GM19468 (cell line): ENCODE results near the gene SEZ6.
"Not testable (repeated sequence)": the region's sequence is repeated elsewhere in the genome, so short reads cannot be mapped to it uniquely, and the experiment has no call there.

ENCODE experiments used
- ATAC-seq: cut with Tn5 transposase; IDR thresholded peaks from one replicate; pipeline ENCODE4 v1.9.1; 2021; ENCODE audit warnings: mild to moderate bottlenecking, moderate library complexity, moderate number of reproducible peaks; ENCODE audit not compliant: unreplicated experiment; ENCODE audit errors: extremely low read depth

SEZ6 gene

DNA sequence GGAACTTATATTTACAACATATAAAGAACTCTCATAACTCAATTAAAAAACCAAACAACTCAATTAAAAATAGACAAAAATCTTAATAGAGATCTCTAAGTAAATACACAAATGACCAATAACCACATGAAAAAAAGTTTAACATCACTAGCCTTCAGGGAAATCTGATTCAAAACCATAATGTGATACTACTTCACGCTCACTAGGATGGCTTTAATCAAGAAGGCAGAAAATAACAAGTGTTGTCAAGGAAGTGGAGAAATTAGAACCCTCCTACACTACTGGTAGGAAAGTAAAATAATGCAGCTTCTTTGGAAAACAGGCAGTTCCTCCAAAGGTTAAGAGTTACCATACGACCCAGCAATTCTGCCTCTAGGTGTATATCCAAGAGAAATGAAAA is 62.9 kb downstream of the SEZ6 start:
- ATAC-seq = no peak

DNA sequence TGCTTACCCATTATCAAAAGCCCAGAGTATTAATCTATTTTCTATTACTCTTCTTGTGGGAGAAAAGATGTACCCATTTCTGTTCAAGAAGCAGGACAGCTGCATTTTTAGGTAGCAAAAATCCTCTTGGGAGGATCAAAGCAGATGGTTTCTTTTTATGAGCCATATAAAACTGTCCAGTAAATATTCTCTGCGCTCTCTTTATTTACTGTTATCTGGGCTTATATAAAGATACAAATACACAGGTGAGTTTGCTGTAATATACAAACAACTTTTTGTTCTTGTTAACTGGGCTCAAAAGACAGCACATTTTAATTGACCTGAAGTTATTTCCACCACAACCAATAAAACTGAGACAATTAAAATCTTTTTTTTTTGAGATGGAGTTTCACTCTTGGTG is 64.6 kb downstream of the SEZ6 start:
- no peak for ATAC-seq

DNA sequence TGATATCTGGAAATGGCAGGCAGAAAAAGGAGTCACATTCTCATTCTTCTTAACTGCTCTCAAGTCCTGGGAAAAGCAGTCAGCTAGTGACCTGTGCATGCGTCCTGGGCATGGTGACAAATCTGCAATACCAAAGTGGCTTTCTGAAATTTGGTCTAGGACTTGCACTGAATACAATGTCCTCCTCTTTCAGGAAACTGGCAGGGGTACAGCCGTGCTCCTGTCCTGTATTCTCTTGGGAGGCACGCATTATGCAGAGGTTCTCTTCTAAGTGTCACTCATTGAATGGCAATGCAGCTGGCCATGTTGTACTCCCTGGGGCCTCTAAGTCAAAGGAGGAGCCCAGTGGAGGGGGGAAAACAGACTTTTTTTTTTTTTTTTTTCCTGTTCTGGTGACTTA is 65.2 kb downstream of the SEZ6 start:
- ATAC-seq = no peak

DNA sequence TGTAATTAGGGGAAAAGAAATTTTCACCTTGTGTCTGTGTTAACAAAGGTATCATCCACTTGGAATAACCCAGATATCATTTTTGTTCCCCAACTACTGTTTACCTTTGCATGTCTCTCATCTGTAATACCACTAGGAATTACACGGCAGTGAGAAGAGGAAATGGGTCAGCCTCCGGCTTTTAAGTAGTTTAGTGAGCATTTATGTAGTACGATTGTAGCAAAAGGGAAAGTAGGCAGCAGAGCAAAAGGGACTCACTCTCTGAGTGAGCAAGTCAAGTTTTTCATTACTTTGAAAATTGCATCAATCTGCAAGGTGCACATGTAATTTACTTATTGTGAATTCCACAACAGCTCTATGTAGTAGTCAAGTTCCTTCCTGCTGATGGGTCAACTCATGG is 65.7 kb downstream of the SEZ6 start:
- no peak for ATAC-seq

DNA sequence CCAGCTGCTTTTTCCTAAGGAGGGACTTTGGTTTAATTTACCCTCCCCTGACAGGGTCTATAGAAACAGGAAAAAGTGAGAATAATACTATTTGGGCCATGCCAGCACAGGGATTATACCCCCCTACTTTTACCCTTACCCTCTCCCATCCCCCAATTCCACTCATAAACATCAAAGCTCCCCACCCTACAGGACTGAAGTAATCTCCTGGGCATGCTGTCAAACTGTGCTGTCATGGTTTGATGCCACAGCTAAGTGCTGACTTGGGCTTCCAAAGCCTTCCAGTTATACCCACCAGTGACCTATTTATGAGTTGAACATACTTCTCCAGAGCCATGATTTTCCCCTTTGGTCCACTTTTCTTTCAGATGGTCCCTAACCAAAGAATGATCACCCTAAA is 67.3 kb downstream of the SEZ6 start:
- ATAC-seq = no peak

DNA sequence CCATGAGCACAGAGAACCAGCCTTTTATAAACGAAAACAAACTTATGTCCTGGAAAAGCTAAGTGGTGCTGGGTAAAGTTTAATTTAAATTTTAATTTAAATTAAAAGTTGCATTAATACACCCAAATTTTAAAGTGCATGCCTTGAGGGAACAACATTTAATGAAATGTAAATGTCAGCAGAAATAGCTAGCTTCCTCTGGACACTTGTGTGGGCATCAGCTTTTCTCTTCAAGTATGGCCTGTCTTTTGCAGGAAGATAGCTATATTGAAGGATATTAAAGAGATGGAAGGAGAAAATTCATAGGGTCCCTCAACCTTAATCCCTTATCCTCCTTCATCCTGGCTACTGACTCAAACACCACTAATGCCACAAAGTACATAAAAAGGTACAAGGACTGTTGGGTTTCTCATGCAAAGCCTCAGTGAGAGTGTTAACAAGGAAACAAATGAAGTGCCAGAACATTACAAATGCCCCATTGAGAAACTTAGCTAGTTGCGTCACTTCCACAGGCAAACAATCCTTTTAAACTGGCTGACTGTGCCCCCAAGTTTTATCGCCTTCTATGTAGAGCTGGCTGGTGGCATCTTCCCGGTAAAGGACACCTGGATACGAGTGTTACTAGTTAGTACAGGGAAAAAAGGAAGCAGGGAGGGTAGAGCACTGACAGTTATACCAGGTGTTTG is 68.6 kb downstream of the SEZ6 start:
- ATAC-seq = no peak

DNA sequence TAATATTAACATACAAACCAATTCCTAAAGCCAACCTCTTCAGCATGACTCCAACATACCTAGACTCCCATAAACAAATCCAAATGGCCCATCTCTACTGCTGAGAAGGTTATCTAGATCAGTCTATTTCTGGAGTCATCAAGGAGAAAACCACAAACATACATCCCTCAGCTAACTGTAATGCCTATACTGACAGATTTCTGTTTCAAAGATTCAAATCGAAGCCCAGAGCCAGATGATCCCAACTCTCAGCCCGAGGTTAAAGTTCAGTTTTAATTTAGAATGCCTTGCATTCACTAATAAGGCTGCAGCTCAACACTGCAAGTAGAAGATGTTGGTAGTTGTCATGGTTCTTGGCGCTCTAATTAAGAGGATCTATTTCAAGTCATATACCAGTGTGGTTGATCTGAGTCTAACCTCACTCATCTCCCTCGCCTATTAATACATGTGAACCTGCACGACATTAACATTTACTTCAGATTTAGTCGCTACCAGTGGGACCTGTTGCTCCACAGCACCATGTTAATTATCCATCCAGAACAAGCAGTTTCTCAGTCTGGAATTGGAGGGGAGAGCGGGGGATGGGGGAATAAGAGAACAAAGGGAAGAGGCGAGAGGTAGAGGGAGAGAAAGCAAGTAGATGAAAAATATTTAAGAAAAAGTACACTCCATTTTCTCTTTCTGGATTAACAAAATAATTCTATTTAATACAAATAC is 69.9 kb downstream of the SEZ6 start:
- no peak for ATAC-seq

DNA sequence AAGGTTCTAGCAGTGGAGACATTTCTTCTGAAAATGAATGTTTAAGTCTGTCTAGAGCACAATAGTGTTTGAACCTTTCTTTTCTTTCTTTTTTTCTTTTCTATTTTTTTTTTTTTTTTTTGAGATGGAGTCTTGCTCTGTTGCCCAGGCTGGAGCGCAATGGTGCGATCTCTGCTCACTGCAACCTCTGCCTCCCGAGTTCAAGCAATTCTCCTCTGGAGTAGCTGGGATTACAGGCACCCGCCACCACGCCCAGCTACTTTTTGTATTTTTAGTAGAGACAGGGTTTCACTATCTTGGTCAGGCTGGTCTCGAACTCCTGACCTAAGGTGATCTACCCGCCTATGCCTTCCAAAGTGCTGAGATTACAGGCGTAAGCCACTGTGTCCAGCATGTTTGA is 71.3 kb downstream of the SEZ6 start:
- ATAC-seq = not testable (repeated sequence)

DNA sequence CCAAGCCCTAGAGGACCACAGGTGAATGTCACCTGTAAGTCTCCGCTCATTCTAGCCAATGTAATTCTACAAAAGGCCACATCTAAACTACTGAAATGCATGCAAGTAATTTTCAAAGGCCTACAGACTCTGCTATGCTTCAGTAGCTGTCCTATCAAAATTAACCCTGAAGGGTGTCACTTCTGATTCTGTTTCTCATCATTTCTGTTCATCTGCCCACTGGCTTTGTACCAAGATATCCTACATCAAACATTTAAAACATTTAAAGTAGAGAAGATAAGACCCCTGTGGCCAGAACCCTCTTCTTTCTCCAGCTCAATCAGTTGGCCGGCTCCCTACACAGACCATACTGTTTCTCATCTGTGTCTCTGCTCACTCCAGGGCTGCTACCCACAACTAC is 76.0 kb downstream of the SEZ6 start:
- no peak for ATAC-seq

DNA sequence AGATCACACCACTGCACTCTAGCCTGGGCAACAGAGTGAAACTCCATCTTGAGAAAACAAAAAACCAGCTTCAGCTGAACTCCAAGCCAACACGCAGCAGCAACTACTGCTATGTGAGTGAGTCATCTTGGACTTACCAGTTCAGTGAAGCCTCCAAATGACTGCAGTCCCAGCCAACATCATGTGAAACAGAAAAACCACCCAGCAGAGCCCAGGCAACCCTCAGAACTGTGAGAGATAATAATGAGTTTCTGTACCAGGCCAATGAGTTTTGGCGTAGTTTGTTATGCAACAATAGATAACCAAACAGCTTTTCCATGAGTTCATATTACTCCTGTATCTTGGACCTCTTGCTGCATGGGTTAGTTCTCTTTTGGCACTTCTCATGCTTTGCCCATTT is 77.8 kb downstream of the SEZ6 start:
- no peak for ATAC-seq

DNA sequence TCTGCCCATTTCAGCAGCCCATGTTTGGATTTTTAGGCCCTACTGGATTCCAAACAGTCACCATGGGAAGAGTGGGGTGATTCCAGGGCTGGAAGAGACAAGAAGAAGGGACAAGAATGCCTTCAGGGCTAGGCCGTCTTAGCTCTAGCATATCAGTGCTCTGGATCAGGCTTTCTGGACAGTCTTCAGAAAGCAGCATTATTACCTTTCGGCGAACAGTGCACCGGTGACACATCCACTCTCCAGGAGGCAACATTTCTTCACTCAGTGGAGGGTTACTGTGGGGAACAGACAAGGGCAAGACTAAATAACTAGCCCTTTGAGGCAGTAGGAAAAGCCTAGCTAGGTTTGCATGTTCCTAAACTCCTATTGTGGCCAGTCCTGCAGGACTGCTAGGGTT is 79.0 kb downstream of the SEZ6 start:
- no peak for ATAC-seq

DNA sequence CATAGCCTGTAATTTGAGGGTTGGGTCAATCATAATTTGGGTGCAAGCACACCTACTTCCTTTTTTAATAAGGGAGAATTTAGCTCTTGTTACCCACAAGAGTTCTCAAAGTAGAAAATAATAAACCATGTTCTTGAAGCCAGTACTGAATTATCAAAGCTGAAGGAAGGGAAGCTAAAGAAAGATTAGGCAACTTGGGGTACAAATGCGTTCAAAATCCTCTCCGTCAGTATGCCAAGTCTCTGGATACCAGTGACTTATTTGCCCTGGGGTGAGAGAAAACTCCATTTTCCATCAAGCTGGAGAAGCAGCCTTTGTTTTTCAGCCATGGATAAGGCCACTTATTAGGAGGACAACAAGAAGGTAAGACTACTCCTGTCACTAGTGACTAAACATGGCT is 79.5 kb downstream of the SEZ6 start:
- no peak for ATAC-seq

DNA sequence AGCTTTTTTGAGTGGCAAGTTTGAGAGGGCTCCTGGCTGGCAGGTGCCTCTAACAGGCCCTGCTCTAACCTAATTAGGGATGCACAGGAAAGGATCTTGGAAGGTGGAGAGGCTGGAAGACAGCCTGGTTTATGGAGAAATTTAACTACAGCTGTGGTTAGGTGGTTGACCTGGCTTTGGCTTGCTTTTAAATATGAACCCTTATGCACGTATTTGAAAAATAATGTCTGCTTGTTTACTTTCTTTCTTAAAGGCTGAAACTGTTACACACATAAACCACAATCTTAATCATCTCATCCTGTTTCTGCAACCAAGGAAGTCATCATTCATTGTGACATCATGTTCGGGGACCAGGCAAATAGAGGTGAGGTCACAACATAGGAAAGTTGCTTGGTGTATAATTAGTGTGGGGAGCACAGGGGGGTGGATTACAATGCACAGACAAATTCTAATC is 79.9 kb downstream of the SEZ6 start:
- ATAC-seq = no peak

DNA sequence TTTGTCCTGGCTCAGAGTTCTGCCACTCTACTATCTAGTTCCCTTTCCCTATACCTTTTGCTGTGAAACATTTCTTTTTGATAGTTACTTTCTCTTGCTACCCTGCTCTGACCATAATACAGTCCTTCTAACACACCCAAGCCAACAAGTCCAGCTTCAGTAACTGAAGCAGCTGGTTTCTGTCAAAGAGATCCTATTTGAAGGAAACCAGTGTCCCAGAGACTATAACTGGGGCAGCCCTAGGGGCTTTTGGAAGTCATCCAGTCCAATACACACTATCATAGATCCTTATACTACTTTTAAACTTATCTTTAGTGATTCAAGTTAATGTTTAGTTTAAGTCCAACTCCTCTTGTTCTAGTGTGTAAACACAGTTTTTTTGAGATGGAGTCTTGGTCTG is 85.6 kb downstream of the SEZ6 start:
- no peak for ATAC-seq

DNA sequence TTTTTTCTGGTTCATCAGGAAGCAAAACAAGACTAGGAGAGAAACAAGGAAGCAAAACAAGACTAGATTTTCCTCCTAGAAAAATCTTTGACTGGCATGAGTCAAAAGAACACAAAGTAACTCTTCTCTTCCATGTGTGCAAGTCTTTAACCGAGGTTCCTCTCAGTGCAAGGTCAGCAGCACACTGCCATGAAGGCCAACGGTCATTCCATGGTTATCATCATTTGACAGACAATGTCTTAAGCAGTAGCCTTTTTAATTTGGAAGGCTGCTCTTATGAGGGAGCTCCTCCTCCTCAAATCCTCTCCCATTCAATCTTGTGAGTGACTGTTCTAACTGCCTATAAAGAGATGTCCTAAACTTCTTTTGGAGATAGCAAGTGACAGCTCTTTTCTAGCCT is 87.5 kb downstream of the SEZ6 start:
- ATAC-seq = no peak

DNA sequence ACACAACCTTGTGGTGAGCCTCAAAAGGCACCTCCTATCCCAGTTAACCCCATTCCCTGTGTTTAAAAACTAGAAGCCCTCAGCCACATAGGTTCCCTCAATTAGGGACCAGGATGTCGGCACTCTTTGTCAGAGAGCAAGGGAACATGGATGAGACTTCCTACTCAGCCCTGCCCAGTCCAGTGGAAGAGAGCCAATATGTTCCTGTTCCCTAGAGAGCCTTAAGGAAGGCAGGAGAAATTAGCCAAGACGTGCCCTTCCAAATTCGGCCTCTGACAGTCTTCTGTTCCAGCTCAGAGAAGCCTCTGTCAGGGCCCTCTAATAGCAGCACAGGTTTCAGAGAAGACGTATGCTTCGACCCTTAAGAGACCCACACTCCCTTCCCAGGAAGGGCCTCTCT is 88.4 kb downstream of the SEZ6 start:
- no peak for ATAC-seq

DNA sequence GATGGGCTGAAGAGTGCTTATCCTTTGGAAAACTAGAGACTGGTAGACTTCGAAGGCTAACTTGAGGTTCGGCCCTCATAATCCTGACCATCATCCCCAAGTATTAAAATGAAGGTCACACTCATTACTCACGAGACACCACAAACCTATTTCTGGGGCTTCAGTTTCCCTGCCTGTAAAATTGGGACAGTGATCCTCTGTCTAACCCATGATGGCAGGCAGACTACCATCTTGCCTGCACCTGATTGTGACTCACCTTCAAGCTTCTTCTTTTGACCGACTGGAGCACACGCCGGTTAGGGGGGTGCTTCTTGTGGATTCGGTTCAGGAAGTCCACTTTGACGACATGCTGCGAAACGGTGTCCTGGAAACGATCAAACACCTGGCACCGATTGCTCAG is 88.8 kb downstream of the SEZ6 start:
- ATAC-seq = no peak

DNA sequence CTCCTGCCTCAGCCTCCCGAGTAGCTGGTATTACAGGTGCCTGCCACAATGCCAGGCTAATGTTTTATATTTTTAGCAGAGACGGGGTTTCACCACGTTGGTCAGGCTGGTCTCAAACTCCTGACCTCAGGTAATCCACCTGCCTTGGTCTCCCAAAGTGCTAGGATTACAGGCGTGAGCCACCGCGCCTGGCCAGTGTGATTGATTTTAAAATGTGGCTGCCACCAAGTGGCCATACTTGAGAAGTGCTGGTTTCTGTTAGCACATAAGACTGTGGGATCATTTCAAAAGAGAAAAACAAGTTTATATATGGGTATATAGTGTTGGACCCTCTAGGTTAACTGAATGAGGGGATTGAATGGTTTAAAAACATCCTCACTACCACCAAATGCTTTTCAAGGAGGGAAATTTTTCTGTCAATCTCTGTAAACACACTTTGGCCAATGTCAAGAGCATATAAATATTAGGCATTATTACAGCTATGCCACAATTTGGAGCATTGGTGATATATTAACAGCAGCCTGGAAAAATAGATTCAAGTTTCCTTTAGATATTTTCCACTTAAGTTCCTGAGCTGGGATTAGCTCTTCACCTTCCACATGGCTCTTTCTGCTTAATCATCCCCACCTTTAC is 89.4 kb downstream of the SEZ6 start:
- ATAC-seq = no peak

DNA sequence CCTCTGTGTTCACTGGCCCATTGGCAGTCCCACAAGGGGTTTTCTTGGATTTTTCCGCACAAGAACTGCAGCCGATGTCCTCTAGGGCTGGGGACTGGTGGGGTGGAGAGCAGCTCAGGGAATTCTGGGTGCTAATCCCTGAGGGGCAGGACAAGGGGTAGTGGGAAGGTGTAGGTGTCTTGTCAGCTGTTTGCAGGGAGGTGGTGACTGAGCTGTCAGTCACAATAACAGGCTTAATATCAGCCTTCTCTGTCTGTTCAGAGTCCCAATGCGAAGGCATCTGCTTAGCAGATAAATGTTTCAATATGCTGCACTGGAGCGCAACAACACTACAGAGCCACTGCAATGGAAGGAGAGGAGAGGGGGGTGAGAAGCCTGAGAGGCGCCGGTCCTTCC is 92.9 kb downstream of the SEZ6 start:
- ATAC-seq = no peak

DNA sequence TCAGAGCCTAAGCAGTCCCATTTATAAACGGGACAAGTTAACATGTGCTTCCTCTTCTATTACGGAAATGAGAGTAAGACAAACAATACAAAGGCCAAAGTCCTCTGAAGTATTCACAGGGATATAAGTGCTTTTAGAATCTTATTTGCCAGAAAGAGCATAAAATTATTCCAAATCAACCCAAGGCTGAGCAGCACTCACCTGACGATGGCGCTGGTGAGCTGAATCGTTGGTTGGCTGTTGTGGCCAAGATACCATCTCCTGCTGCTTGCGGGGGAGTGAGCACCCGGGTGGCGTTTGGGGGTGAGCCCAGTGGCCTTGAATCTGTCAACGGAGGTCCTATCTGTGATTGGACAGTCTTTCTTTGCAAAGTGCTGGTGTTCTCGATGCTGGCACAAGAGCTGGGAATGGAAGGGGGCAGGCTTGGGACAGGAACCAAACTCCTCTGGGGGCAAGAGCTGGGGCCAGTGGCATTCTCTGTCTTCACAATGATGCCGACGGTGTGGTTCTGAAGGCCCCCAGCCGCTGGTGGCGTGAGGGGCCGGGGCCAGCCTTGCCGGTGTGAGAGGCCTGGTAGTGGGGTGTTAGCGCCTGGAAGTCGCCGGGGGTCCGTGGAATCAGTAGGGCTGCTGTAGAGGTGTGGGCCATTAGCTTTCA is 93.4 kb downstream of the SEZ6 start:
- no peak for ATAC-seq

DNA sequence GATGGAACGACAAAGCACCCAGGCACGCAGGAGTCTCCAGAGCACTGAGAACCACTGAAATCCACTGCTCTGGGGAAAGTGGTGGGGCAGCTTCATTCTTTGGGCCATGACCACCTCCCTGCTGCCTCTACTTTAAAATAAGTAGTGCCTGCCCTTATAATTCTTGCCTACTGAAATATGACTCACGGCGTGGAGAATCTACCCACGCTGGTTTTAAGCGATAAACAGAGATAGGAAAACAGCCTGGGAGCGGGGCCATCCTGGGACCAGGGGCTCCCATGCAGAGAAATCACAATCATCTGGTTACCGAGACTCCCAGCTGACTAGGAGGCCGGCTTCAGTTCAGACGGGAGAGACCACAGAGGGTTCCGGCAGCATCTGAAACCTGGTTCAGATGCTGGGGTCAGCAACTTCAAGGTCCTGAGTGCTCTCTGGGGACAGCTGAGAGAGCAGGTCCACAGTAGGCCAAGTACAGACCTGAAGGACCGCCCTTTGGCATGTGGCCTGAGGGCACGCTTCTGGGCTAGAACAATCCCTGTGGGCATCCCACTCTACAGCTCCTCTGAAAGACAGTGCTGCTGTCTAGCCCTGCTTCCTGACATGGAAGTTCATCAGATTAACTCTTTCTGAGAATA is 94.3 kb downstream of the SEZ6 start:
- ATAC-seq = no peak
